Loucy (cell line): ENCODE measurements around the gene KCNQ5.

Experiments
- CTCF ChIP-seq: fragments of 200-600 bp; sonication (generic); conservative IDR thresholded peaks from 2 replicates; pipeline ENCODE4 v1.5.1; 2014; ENCODE audit warnings: mild to moderate bottlenecking, antibody characterized with exemption, low read length
- EZH2phosphoT487 ChIP-seq: fragments of 200-600 bp; IDR thresholded peaks from 2 replicates; pipeline ENCODE4 v1.6.1; 2018; ENCODE audit warnings: antibody characterized with exemption, mild to moderate bottlenecking, moderate library complexity, borderline replicate concordance

GRCh38 chr6:73225396-73225795, 603.5 kb downstream of the KCNQ5 start, which contains the start of gene KHDC1L:
- TF ChIP-seq CTCF (no peak), EZH2phosphoT487 (no peak)
